GM23248 (cell line): ENCODE results near the gene RASSF8. TPM values are rescaled to one million over a fixed set of nuclear protein-coding genes. Genes with fewer than 3 reads are reported as not detected.
A peak's percentile ranks its signal among the peaks of the same experiment; 100 is the strongest.

Source experiments
- DNase-seq: peaks from one replicate; pipeline ENCODE4 v3.0.0-alpha.2; 2015
- H2AFZ ChIP-seq: fragments of 200-600 bp; sonication (generic); 2 replicates; pipeline ENCODE4 v1.6.1; 2016; ENCODE audit warnings: antibody characterized with exemption
- H3F3A ChIP-seq: fragments of 200-600 bp; sonication (generic); 2 replicates; pipeline ENCODE4 v1.6.1; 2016; ENCODE audit warnings: mild to moderate bottlenecking, antibody characterized with exemption, mixed run types; ENCODE audit not compliant: insufficient read depth
- H3K27ac ChIP-seq: fragments of 200-600 bp; sonication (generic); 2 replicates; pipeline ENCODE4 v1.5.1; 2016; ENCODE audit warnings: mild to moderate bottlenecking
- H3K27me3 ChIP-seq: fragments of 200-600 bp; sonication (generic); replicated peaks from 2 replicates; pipeline ENCODE4 v1.6.1; 2016; ENCODE audit warnings: mild to moderate bottlenecking; ENCODE audit not compliant: insufficient read depth
- H3K36me3 ChIP-seq: fragments of 200-600 bp; sonication (generic); 2 replicates; pipeline ENCODE4 v1.6.1; 2016; ENCODE audit warnings: low read depth, mild to moderate bottlenecking
- H3K4me1 ChIP-seq: fragments of 200-600 bp; sonication (generic); 2 replicates; pipeline ENCODE4 v1.6.1; 2016; ENCODE audit warnings: mild to moderate bottlenecking; ENCODE audit not compliant: insufficient read depth
- H3K4me2 ChIP-seq: fragments of 200-600 bp; sonication (generic); one replicate; pipeline ENCODE4 v1.6.1; 2016; ENCODE audit warnings: mild to moderate bottlenecking; ENCODE audit not compliant: unreplicated experiment
- H3K4me3 ChIP-seq: fragments of 200-600 bp; sonication (generic); 2 replicates; pipeline ENCODE4 v1.5.1; 2016; ENCODE audit warnings: mild to moderate bottlenecking
- H3K79me2 ChIP-seq: fragments of 200-600 bp; sonication (generic); 2 replicates; pipeline ENCODE4 v1.6.1; 2016; ENCODE audit warnings: mild to moderate bottlenecking; ENCODE audit not compliant: insufficient read depth
- H3K9ac ChIP-seq: fragments of 200-600 bp; sonication (generic); 2 replicates; pipeline ENCODE4 v1.6.1; 2016; ENCODE audit warnings: mild to moderate bottlenecking
- H3K9me2 ChIP-seq: fragments of 200-600 bp; sonication (generic); 2 replicates; pipeline ENCODE4 v1.6.1; 2016; ENCODE audit warnings: mixed run types, mild to moderate bottlenecking, moderate library complexity; ENCODE audit not compliant: insufficient read depth
- H3K9me3 ChIP-seq: fragments of 200-600 bp; sonication (generic); one replicate; pipeline ENCODE4 v1.6.1; 2017; ENCODE audit warnings: low read depth
- H4K20me1 ChIP-seq: fragments of 200-600 bp; sonication (generic); 2 replicates; pipeline ENCODE4 v1.6.0; 2016; ENCODE audit not compliant: insufficient read depth
- EZH2 ChIP-seq: fragments of 200-600 bp; sonication (generic); IDR thresholded peaks from 2 replicates; pipeline ENCODE4 v1.6.1; 2018; ENCODE audit warnings: antibody characterized with exemption, mild to moderate bottlenecking; ENCODE audit not compliant: insufficient read depth, poor library complexity, severe bottlenecking
- EZH2phosphoT487 ChIP-seq: fragments of 200-600 bp; sonication (generic); IDR thresholded peaks from 2 replicates; pipeline ENCODE4 v1.6.1; 2018; ENCODE audit warnings: antibody characterized with exemption, moderate library complexity, mild to moderate bottlenecking, low read depth; ENCODE audit not compliant: insufficient read depth
- in situ Hi-C: fragments of 300-500 bp; cut with MboI; formaldehyde crosslinking; loops from 2 replicates; pipeline ENCODE4 v1.15.0; 2020
- polyA plus RNA-seq: library from polyadenylated mRNA; unstranded; fragments of >200 nt; fragmentation: Nextera tagmentation; extraction: Ambion mirVana; gene quantifications from 2 replicates; pipeline ENCODE4 v1.2.1, GENCODE V29; 2016
- total RNA-seq: library from RNA; depleted of rRNA; stranded (reverse); fragments of >200 nt; shearing (Covaris generic); gene quantifications from 2 replicates; pipeline ENCODE4 v1.2.3, GENCODE V29; 2014; rRNA removed

Gene RASSF8
- total and polyA plus RNA-seq, 2 experiments from 2014 or later, result 11.2 to 80.1 TPM

DNA sequence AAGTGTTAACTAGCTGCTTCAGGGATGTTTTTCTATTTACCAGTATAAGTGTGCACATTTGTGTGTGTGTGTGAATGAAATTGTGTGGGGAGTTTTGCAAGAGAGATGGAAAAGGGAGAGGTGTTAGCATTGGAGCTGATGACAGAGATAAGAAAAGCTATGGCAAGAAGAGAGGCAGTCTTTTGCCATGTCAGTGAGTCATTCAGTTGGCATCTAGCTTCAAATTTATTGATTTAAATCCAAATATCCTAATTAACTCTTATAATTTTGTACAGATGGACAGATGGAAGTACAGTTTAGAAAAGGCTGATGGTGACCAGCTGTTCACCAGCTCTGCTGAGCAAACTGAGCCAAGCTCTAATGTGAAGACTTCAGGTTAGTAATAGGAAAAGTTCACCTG, 169.7 kb downstream of the RASSF8 start:
- no peaks in the 10 kb centered on the region for H3K27me3 ChIP-seq
- H3K27ac ChIP-seq, result no peak overlapping the region
- DNase-seq, result peak; percentile 36
- no peaks in the 10 kb centered on the region for H3K9me2 ChIP-seq
- H2AFZ ChIP-seq, result no peak overlapping the region
- no peaks in the 10 kb centered on the region for H3K36me3 ChIP-seq
- peaks cover 25% of the 10 kb centered on the region for H3K4me1 ChIP-seq
- H3F3A ChIP-seq, result peaks cover 33% of the 10 kb centered on the region
- H3K79me2 ChIP-seq, result no peaks in the 10 kb centered on the region
- no peaks in the 10 kb centered on the region for H4K20me1 ChIP-seq
- H3K4me2 ChIP-seq, result no peak overlapping the region
- H3K9ac ChIP-seq, result no peak overlapping the region
- TF ChIP-seq EZH2phosphoT487, result no peak
- no peak for TF ChIP-seq EZH2
- H3K9me3 ChIP-seq, result no peaks in the 10 kb centered on the region
- no peak overlapping the region for H3K4me3 ChIP-seq
- in situ Hi-C loops, result no loop called here

Other genes with a start within 250 kb of the RASSF8 start
- 0.76 and 1.6 TPM in 2 replicates for gene BHLHE41, start 166.4 kb downstream of the RASSF8 start, total RNA-seq
- 1.3 and 1.7 TPM in 2 replicates for gene BHLHE41, start 166.4 kb downstream of the RASSF8 start, polyA plus RNA-seq
- gene SSPN, start 236.9 kb downstream of the RASSF8 start, total RNA-seq, result 6.4 and 12.5 TPM in 2 replicates
- gene SSPN, start 236.9 kb downstream of the RASSF8 start, polyA plus RNA-seq, result 22.0 and 24.2 TPM in 2 replicates